HG03108 (cell line): ENCODE results near the gene OTUD7B.
"Not testable (repeated sequence)": the region's sequence is repeated elsewhere in the genome, so short reads cannot be mapped to it uniquely, and the experiment has no call there.

ENCODE experiments used
- ATAC-seq: cut with Tn5 transposase; IDR thresholded peaks from one replicate; pipeline ENCODE4 v1.9.1; 2021; ENCODE audit warnings: moderate library complexity; ENCODE audit not compliant: unreplicated experiment

Gene OTUD7B

GRCh38 chr1:149957548-149957947 lies 53.0 kb downstream of the OTUD7B start:
- not testable (repeated sequence) for ATAC-seq

GRCh38 chr1:149949911-149950310 lies 60.6 kb downstream of the OTUD7B start:
- ATAC-seq = no peak

- no peak for ATAC-seq
These were observed 65.3 kb downstream of the OTUD7B start for GRCh38 chr1:149945206-149945605.

- ATAC-seq = no peak
These were observed 67.6 kb downstream of the OTUD7B start for GRCh38 chr1:149942885-149943284.

GRCh38 chr1:149942207-149942606 lies 68.3 kb downstream of the OTUD7B start:
- ATAC-seq = no peak

- ATAC-seq = no peak
These were observed 70.1 kb downstream of the OTUD7B start for GRCh38 chr1:149940427-149940826.

- not testable (repeated sequence) for ATAC-seq
These were observed 71.9 kb downstream of the OTUD7B start for GRCh38 chr1:149938668-149939003.

GRCh38 chr1:149937759-149938158 lies 72.8 kb downstream of the OTUD7B start:
- ATAC-seq = no peak

- no peak for ATAC-seq
These were observed 73.4 kb downstream of the OTUD7B start for GRCh38 chr1:149936992-149937705.

GRCh38 chr1:149936170-149936991 lies 74.1 kb downstream of the OTUD7B start, which contains the start of gene MTMR11:
Gene MTMR11, minus strand, starts transcription at chr1:149936879. Its CDS starts 232 bp downstream, at chr1:149936647.
- no peak for ATAC-seq

- ATAC-seq = no peak
These were observed 76.2 kb downstream of the OTUD7B start for GRCh38 chr1:149934356-149934755.

- no peak for ATAC-seq
These were observed 77.3 kb downstream of the OTUD7B start for GRCh38 chr1:149933208-149933607.

GRCh38 chr1:149932474-149932873 lies 78.1 kb downstream of the OTUD7B start:
- ATAC-seq = no peak

GRCh38 chr1:149931212-149931790 lies 79.2 kb downstream of the OTUD7B start:
- no peak for ATAC-seq

GRCh38 chr1:149929856-149930255 lies 80.7 kb downstream of the OTUD7B start:
- ATAC-seq = no peak

- ATAC-seq = no peak
These were observed 82.2 kb downstream of the OTUD7B start for GRCh38 chr1:149928401-149928724.

GRCh38 chr1:149927563-149928400 lies 82.7 kb downstream of the OTUD7B start, which contains the start of gene SF3B4:
Gene SF3B4, minus strand, starts transcription at chr1:149927803. Its CDS starts 44 bp downstream, at chr1:149927759.
- ATAC-seq = peak; percentile 93

GRCh38 chr1:149927056-149927562 lies 83.4 kb downstream of the OTUD7B start:
- no peak for ATAC-seq

- ATAC-seq = no peak
These were observed 84.2 kb downstream of the OTUD7B start for GRCh38 chr1:149926296-149926695.

- no peak for ATAC-seq
These were observed 84.8 kb downstream of the OTUD7B start for GRCh38 chr1:149925751-149926150.

- no peak for ATAC-seq
These were observed 85.2 kb downstream of the OTUD7B start for GRCh38 chr1:149925345-149925744.
